Activated T-helper 17 cell treated with anti-CD3 and anti-CD28 coated beads, Interleukin-2, amount 50 U/mL, for 72 hours (primary cell): ENCODE data around the gene GFRA1. TPM values are rescaled to one million over a fixed set of nuclear protein-coding genes. Genes with fewer than 3 reads are reported as not detected.
A peak's percentile ranks its signal among the peaks of the same experiment; 100 is the strongest.

Experiments used
- ATAC-seq: fragments of 150-1000 bp; cut with Tn5 transposase; replicated peaks from 2 replicates; pipeline ENCODE4 v1.10.0; 2021; ENCODE audit warnings: mild to moderate bottlenecking, moderate library complexity
- H3K27ac Mint-ChIP-seq: one replicate; pipeline ENCODE4 v1.8.0; 2022; ENCODE audit warnings: mixed read lengths
- H3K27me3 Mint-ChIP-seq: one replicate; pipeline ENCODE4 v1.8.0; 2022; ENCODE audit warnings: mixed read lengths
- H3K36me3 Mint-ChIP-seq: one replicate; pipeline ENCODE4 v1.8.0; 2022; ENCODE audit warnings: low read depth, mild to moderate bottlenecking, mixed read lengths
- H3K4me1 Mint-ChIP-seq: one replicate; pipeline ENCODE4 v1.8.0; 2022; ENCODE audit warnings: mixed read lengths
- H3K4me3 Mint-ChIP-seq: one replicate; pipeline ENCODE4 v1.8.0; 2022; ENCODE audit warnings: mild to moderate bottlenecking, mixed read lengths
- H3K9me3 Mint-ChIP-seq: one replicate; pipeline ENCODE4 v1.8.0; 2022; ENCODE audit warnings: mixed read lengths
- total RNA-seq, 2 donors: library from RNA; stranded (reverse); gene quantifications; one replicate each; pipeline ENCODE4 v1.2.3, GENCODE V29; 2022

The GFRA1 gene
- total RNA-seq, 2 donors from 2014 or later = not detected

DNA sequence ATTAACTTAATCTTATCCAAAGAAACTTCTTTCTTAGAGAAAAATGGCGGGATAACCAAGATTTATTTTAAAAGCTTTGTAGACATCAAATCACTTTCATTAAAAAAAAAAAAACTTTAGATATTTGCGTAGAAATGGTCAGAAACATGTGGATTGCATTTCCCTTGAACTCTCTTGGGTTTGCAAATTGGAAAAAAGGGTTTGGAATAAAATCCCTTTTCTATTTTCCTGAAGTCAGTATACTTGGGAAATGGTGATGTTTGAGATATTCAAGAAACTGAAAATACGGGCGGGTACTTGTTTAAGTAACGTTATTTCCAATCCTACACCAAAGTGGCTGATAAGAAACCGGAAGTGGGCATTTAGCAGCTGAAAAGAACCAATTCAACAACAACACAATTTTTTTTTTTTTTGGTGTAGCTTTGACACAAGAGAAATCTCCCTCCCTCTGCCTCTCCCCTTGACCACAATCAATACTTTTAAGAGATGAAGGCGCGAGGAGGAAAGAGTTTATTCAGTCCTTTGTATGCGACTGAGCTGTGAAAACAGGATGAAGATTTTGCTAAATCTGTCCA is 13.7 kb upstream of the GFRA1 start:
- H3K4me1 Mint-ChIP-seq = no peaks in the 10 kb centered on the region
- no peak for ATAC-seq
- no peaks in the 10 kb centered on the region for H3K36me3 Mint-ChIP-seq
- H3K27ac Mint-ChIP-seq = no peak overlapping the region
- no peaks in the 10 kb centered on the region for H3K9me3 Mint-ChIP-seq
- H3K4me3 Mint-ChIP-seq = no peak overlapping the region
- H3K27me3 Mint-ChIP-seq = peaks cover 16% of the 10 kb centered on the region

GRCh38 chr10:116281775-116282174 is 8.8 kb upstream of the GFRA1 start:
- Mint-ChIP-seq H3K36me3 (no peaks in the 10 kb centered on the region), H3K27ac (no peak overlapping the region), H3K27me3 (peaks cover 17% of the 10 kb centered on the region), H3K9me3 (no peaks in the 10 kb centered on the region), H3K4me1 (no peaks in the 10 kb centered on the region), H3K4me3 (no peak overlapping the region)
- ATAC-seq = no peak

GRCh38 chr10:116278846-116279245 is 5.8 kb upstream of the GFRA1 start:
- H3K9me3 Mint-ChIP-seq = peaks cover 3% of the 10 kb centered on the region
- H3K36me3 Mint-ChIP-seq = no peaks in the 10 kb centered on the region
- H3K4me1 Mint-ChIP-seq = no peaks in the 10 kb centered on the region
- H3K27me3 Mint-ChIP-seq = peaks cover 32% of the 10 kb centered on the region
- H3K27ac Mint-ChIP-seq = no peak overlapping the region
- no peak overlapping the region for H3K4me3 Mint-ChIP-seq
- ATAC-seq = no peak

GRCh38 chr10:116276981-116277380 is 4.0 kb upstream of the GFRA1 start:
- Mint-ChIP-seq H3K4me1 (no peaks in the 10 kb centered on the region), H3K36me3 (no peaks in the 10 kb centered on the region), H3K27ac (no peak overlapping the region), H3K9me3 (peaks cover 3% of the 10 kb centered on the region), H3K27me3 (peaks cover 37% of the 10 kb centered on the region), H3K4me3 (no peak overlapping the region)
- ATAC-seq = no peak

- peak overlapping the region; percentile 46 for H3K4me3 Mint-ChIP-seq
- no peak overlapping the region for H3K27ac Mint-ChIP-seq
- no peaks in the 10 kb centered on the region for H3K36me3 Mint-ChIP-seq
- no peaks in the 10 kb centered on the region for H3K4me1 Mint-ChIP-seq
- peaks cover 3% of the 10 kb centered on the region for H3K9me3 Mint-ChIP-seq
- no peak for ATAC-seq
- peaks cover 46% of the 10 kb centered on the region for H3K27me3 Mint-ChIP-seq
These were observed 1.3 kb upstream of the GFRA1 start for GRCh38 chr10:116274064-116274904.

- ATAC-seq = no peak
- peaks cover 50% of the 10 kb centered on the region for H3K27me3 Mint-ChIP-seq
- H3K4me3 Mint-ChIP-seq = no peak overlapping the region
- no peaks in the 10 kb centered on the region for H3K36me3 Mint-ChIP-seq
- peaks cover 3% of the 10 kb centered on the region for H3K9me3 Mint-ChIP-seq
- H3K4me1 Mint-ChIP-seq = no peaks in the 10 kb centered on the region
- H3K27ac Mint-ChIP-seq = no peak overlapping the region
These were observed 1.2 kb downstream of the GFRA1 start for GRCh38 chr10:116271593-116272439.

- ATAC-seq = no peak
- Mint-ChIP-seq H3K27ac (no peak overlapping the region), H3K36me3 (no peaks in the 10 kb centered on the region), H3K4me1 (no peaks in the 10 kb centered on the region), H3K4me3 (no peak overlapping the region), H3K9me3 (peaks cover 1% of the 10 kb centered on the region), H3K27me3 (peaks cover 44% of the 10 kb centered on the region)
These were observed 2.0 kb downstream of the GFRA1 start for GRCh38 chr10:116270771-116271592.

DNA sequence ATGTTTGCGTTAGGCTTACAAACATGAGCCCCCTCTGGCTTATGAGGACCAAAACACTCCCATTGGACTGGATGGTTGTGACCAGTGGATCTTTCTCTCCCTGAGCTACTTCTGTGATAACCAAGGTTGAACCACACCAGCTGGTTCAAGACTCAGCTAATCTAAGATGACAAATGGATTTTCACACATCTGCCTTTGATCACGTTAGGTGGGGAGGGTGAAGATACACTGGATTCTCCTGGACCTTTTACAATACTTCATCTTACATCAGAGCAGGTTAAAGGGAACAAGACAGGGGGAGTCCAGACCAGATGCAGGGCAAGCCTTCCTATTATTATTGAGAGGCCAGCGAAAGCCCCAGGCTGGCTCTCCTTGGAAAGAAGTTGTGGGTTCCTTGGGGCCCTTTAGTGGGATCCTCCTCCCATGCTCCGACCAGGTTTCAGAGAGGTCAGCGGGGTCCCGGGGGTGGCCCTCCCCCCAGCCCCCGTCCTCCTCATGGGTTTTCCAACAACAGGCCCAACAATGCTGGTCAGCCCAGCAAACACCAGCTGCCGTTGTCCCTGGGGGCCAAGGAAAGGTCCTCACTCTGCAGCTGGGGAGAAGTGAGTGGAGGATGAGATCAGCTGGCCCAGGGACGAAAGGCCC is 2.8 kb downstream of the GFRA1 start:
- no peak for ATAC-seq
- peaks cover 39% of the 10 kb centered on the region for H3K27me3 Mint-ChIP-seq
- H3K36me3 Mint-ChIP-seq = no peaks in the 10 kb centered on the region
- no peaks in the 10 kb centered on the region for H3K4me1 Mint-ChIP-seq
- no peak overlapping the region for H3K4me3 Mint-ChIP-seq
- no peak overlapping the region for H3K27ac Mint-ChIP-seq
- no peaks in the 10 kb centered on the region for H3K9me3 Mint-ChIP-seq

GRCh38 chr10:116269619-116270018 is 3.4 kb downstream of the GFRA1 start:
- Mint-ChIP-seq H3K9me3 (no peaks in the 10 kb centered on the region), H3K27ac (no peak overlapping the region), H3K4me1 (no peaks in the 10 kb centered on the region), H3K4me3 (no peak overlapping the region), H3K27me3 (peaks cover 33% of the 10 kb centered on the region), H3K36me3 (no peaks in the 10 kb centered on the region)
- ATAC-seq = no peak

DNA sequence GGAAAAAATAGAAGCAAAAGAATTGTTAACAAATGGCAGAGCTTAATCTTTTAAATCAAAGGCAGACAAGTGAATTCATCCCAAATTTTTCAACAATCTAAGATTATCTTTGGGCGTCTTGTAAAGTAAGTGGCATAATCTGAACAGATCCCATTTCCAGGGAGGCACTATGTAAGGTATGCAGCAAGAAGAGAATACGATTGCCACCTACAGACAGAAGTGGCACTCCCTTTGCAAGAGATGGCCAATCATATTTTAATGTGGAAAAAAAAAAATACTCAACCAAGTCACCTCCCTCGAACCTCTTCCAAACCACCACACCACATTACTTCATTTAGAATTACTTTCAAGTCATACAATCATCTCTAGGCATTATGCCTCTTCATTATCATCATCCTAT is 4.0 kb downstream of the GFRA1 start:
- no peaks in the 10 kb centered on the region for H3K4me1 Mint-ChIP-seq
- H3K9me3 Mint-ChIP-seq = no peaks in the 10 kb centered on the region
- H3K27me3 Mint-ChIP-seq = peaks cover 26% of the 10 kb centered on the region
- ATAC-seq = no peak
- H3K4me3 Mint-ChIP-seq = no peak overlapping the region
- no peak overlapping the region for H3K27ac Mint-ChIP-seq
- H3K36me3 Mint-ChIP-seq = no peaks in the 10 kb centered on the region

- Mint-ChIP-seq H3K4me1 (no peaks in the 10 kb centered on the region), H3K27me3 (peaks cover 20% of the 10 kb centered on the region), H3K27ac (no peak overlapping the region), H3K36me3 (no peaks in the 10 kb centered on the region), H3K4me3 (no peak overlapping the region), H3K9me3 (no peaks in the 10 kb centered on the region)
- no peak for ATAC-seq
These were observed 7.3 kb downstream of the GFRA1 start for GRCh38 chr10:116265686-116266085.

- no peak for ATAC-seq
- no peak overlapping the region for H3K4me3 Mint-ChIP-seq
- H3K27me3 Mint-ChIP-seq = peaks cover 11% of the 10 kb centered on the region
- H3K36me3 Mint-ChIP-seq = no peaks in the 10 kb centered on the region
- H3K27ac Mint-ChIP-seq = no peak overlapping the region
- no peaks in the 10 kb centered on the region for H3K4me1 Mint-ChIP-seq
- H3K9me3 Mint-ChIP-seq = no peaks in the 10 kb centered on the region
These were observed 8.9 kb downstream of the GFRA1 start for GRCh38 chr10:116263870-116264655.

DNA sequence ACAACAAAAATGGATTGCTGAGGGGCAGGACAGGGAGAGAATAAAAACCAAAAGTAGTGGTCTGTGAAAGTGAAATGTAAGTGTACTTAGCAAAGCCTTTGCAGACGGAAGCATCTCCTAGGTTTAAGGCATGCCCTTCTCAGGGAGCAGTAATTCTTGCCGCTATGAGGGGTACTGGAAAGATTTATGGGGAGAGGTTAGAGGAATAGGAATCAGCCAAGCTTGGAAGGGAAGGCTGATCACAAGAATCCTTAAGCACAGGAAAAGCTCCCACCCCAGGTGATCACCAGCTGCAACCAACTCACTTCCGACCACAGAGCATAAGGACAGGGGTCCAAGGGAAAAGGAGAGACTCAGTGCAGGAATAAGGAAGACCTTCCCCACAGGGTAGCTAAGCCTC is 10.3 kb downstream of the GFRA1 start:
- Mint-ChIP-seq H3K4me1 (no peaks in the 10 kb centered on the region), H3K4me3 (no peak overlapping the region), H3K27ac (no peak overlapping the region), H3K9me3 (no peaks in the 10 kb centered on the region), H3K27me3 (peaks cover 5% of the 10 kb centered on the region), H3K36me3 (no peaks in the 10 kb centered on the region)
- no peak for ATAC-seq
